ENCODE results near the gene TRIM9. TPM values are rescaled to one million over a fixed set of nuclear protein-coding genes. Genes with fewer than 3 reads are reported as not detected.

The TRIM9 gene
- total RNA-seq, 1 experiment from 2014 or later = 9.8 TPM

- ChIA-PET POLR2A (ENCODE audit: low non-redundant PET) (no interaction called here), CTCF (no interaction called here)
- BruUV-seq (replicated peaks) = no TSS peak
- Histone ChIP-seq H3K4me3 (ENCODE audit: low read depth, low read length, poor library complexity, severe bottlenecking) (no peak overlapping the region), H3K36me3 (ENCODE audit: insufficient read depth, low read length, poor library complexity, severe bottlenecking) (no peaks in the 10 kb centered on the region), H3K4me1 (ENCODE audit: insufficient read depth, low read length, poor library complexity, severe bottlenecking) (peaks cover 12% of the 10 kb centered on the region), H3K27ac (ENCODE audit: low read depth, low read length, poor library complexity, severe bottlenecking) (no peak overlapping the region), H3K27me3 (replicated peaks; ENCODE audit: insufficient read depth, low read depth, low read length, poor library complexity) (no peaks in the 10 kb centered on the region), H3K9me3 (ENCODE audit: low read depth, low read length, poor library complexity, severe bottlenecking) (no peaks in the 10 kb centered on the region)
- intact Hi-C loops (cut with micrococcal nuclease; ENCODE audit: unreplicated experiment) = no loop called here
- no peak for DNase-seq (ENCODE audit: low spot score)
- TF ChIP-seq EZH2 (IDR thresholded peaks at IDR 0.05; ENCODE audit: borderline replicate concordance, low read depth, low read length, poor library complexity, severe bottlenecking) = no peak
- no peak for TF ChIP-seq CTCF (conservative IDR thresholded peaks at IDR 0.05; ENCODE audit: low read depth, low read length)
Observed at GRCh38 chr14:51074701-51075385, 20.1 kb downstream of the TRIM9 start.

- no TSS peak for BruUV-seq (replicated peaks)
- H3K27ac ChIP-seq (ENCODE audit: low read depth, low read length, poor library complexity, severe bottlenecking) = no peak overlapping the region
- POLR2A ChIA-PET (ENCODE audit: low non-redundant PET) = no interaction called here
- intact Hi-C loops (cut with micrococcal nuclease; ENCODE audit: unreplicated experiment) = no loop called here
- no peak for TF ChIP-seq CTCF (conservative IDR thresholded peaks at IDR 0.05; ENCODE audit: low read depth, low read length)
- TF ChIP-seq EZH2 (IDR thresholded peaks at IDR 0.05; ENCODE audit: borderline replicate concordance, low read depth, low read length, poor library complexity, severe bottlenecking) = no peak
- H3K4me1 ChIP-seq (ENCODE audit: insufficient read depth, low read length, poor library complexity, severe bottlenecking) = peaks cover 3% of the 10 kb centered on the region
- CTCF ChIA-PET = no interaction called here
- no peak for DNase-seq (ENCODE audit: low spot score)
- no peaks in the 10 kb centered on the region for H3K27me3 ChIP-seq (replicated peaks; ENCODE audit: insufficient read depth, low read depth, low read length, poor library complexity)
- H3K36me3 ChIP-seq (ENCODE audit: insufficient read depth, low read length, poor library complexity, severe bottlenecking) = no peaks in the 10 kb centered on the region
- no peaks in the 10 kb centered on the region for H3K9me3 ChIP-seq (ENCODE audit: low read depth, low read length, poor library complexity, severe bottlenecking)
- H3K4me3 ChIP-seq (ENCODE audit: low read depth, low read length, poor library complexity, severe bottlenecking) = no peak overlapping the region
Observed at GRCh38 chr14:51073731-51074130, 21.2 kb downstream of the TRIM9 start.

GRCh38 chr14:51072976-51073375 is 21.9 kb downstream of the TRIM9 start:
- H3K9me3 ChIP-seq (ENCODE audit: low read depth, low read length, poor library complexity, severe bottlenecking) = no peaks in the 10 kb centered on the region
- POLR2A ChIA-PET (ENCODE audit: low non-redundant PET) = no interaction called here

More at GRCh38 chr14:51072976-51073375, 21.9 kb downstream of the TRIM9 start:
- Histone ChIP-seq H3K27ac (ENCODE audit: low read depth, low read length, poor library complexity, severe bottlenecking) (no peak overlapping the region), H3K4me3 (ENCODE audit: low read depth, low read length, poor library complexity, severe bottlenecking) (no peak overlapping the region), H3K4me1 (ENCODE audit: insufficient read depth, low read length, poor library complexity, severe bottlenecking) (no peaks in the 10 kb centered on the region), H3K27me3 (replicated peaks; ENCODE audit: insufficient read depth, low read depth, low read length, poor library complexity) (no peaks in the 10 kb centered on the region), H3K36me3 (ENCODE audit: insufficient read depth, low read length, poor library complexity, severe bottlenecking) (no peaks in the 10 kb centered on the region)
- CTCF ChIA-PET = interaction anchor here (0.6 to 0.7 kb wide), 2 partner anchors 23 to 34 kb away, joined by 3 read pairs; no protein-coding TSS in a partner anchor
- DNase-seq (ENCODE audit: low spot score) = no peak
- intact Hi-C loops (cut with micrococcal nuclease; ENCODE audit: unreplicated experiment) = no loop called here
- TF ChIP-seq CTCF (conservative IDR thresholded peaks at IDR 0.05; ENCODE audit: low read depth, low read length) (no peak), EZH2 (IDR thresholded peaks at IDR 0.05; ENCODE audit: borderline replicate concordance, low read depth, low read length, poor library complexity, severe bottlenecking) (no peak)
- no TSS peak for BruUV-seq (replicated peaks)

Data from A673 (cell line).